Neuronal stem cell (in vitro differentiated cells): ENCODE results near the gene TNIP2.
A peak's percentile ranks its signal among the peaks of the same experiment; 100 is the strongest.

Experiments used
- DNase-seq: peaks from one replicate; pipeline ENCODE4 v3.0.0-alpha.2; 2013; ENCODE audit warnings: low spot score
- H2AFZ ChIP-seq: one replicate; pipeline ENCODE4 v1.6.1; 2013; ENCODE audit warnings: mild to moderate bottlenecking, low read length, inconsistent platforms
- H2AK5ac ChIP-seq: 2 replicates; pipeline ENCODE4 v1.6.1; 2013; ENCODE audit warnings: low read depth, mild to moderate bottlenecking, inconsistent platforms, low read length, moderate library complexity, mixed read lengths
- H2BK120ac ChIP-seq: 2 replicates; pipeline ENCODE4 v1.6.1; 2013; ENCODE audit warnings: low read depth, mild to moderate bottlenecking, inconsistent platforms, low read length, moderate library complexity, mixed read lengths
- H2BK12ac ChIP-seq: one replicate; pipeline ENCODE4 v1.6.1; 2013; ENCODE audit warnings: low read length, inconsistent platforms
- H2BK15ac ChIP-seq: 2 replicates; pipeline ENCODE4 v1.6.1; 2013; ENCODE audit warnings: mild to moderate bottlenecking, low read length, inconsistent platforms, mixed read lengths
- H2BK5ac ChIP-seq: one replicate; pipeline ENCODE4 v1.6.1; 2013; ENCODE audit warnings: inconsistent platforms, mild to moderate bottlenecking, low read length, moderate library complexity
- H3K14ac ChIP-seq: one replicate; pipeline ENCODE4 v1.6.1; 2013; ENCODE audit warnings: low read length, inconsistent platforms
- H3K18ac ChIP-seq: 2 replicates; pipeline ENCODE4 v1.6.1; 2013; ENCODE audit warnings: low read length, inconsistent platforms
- H3K23ac ChIP-seq: 2 replicates; pipeline ENCODE4 v1.6.1; 2013; ENCODE audit warnings: low read depth, mild to moderate bottlenecking, mixed read lengths, low read length, inconsistent platforms; ENCODE audit not compliant: poor library complexity
- H3K27ac ChIP-seq: replicated peaks from 3 replicates; pipeline ENCODE4 v1.5.1; 2013; ENCODE audit warnings: low read length, inconsistent platforms
- H3K27me3 ChIP-seq, 3 experiments: 2 replicates each; pipeline ENCODE4 v1.6.1; 2013; ENCODE audit warnings: low read length in 3 of 3, mild to moderate bottlenecking in 2 of 3, inconsistent platforms in 1 of 3, low read depth in 1 of 3, mixed read lengths in 1 of 3, moderate library complexity in 1 of 3; ENCODE audit not compliant: control insufficient read depth in 3 of 3, insufficient read depth in 3 of 3
- H3K36me3 ChIP-seq, 2 donors: replicated peaks in 1 of 2; 2 replicates each; pipeline ENCODE4 v1.6.1; 2013; ENCODE audit warnings: low read length in 2 of 2; ENCODE audit not compliant: control insufficient read depth in 2 of 2, insufficient read depth in 2 of 2
- H3K4ac ChIP-seq: 2 replicates; pipeline ENCODE4 v1.6.1; 2013; ENCODE audit warnings: inconsistent platforms, mild to moderate bottlenecking, low read length, moderate library complexity
- H3K4me1 ChIP-seq, 2 donors: 1 replicate in 1 of 2; 2 replicates in 1 of 2; pipeline ENCODE4 v1.6.1; 2013; ENCODE audit warnings: low read length in 2 of 2, low read depth in 1 of 2; ENCODE audit not compliant: control insufficient read depth in 2 of 2, insufficient read depth in 1 of 2
- H3K4me2 ChIP-seq: one replicate; pipeline ENCODE4 v1.6.1; 2013; ENCODE audit warnings: mild to moderate bottlenecking, low read length, inconsistent platforms; ENCODE audit not compliant: insufficient read depth, poor library complexity, severe bottlenecking
- H3K4me3 ChIP-seq, 2 donors: 2 replicates each; pipeline ENCODE4 v1.5.1; 2013; ENCODE audit warnings: low read length in 2 of 2, mild to moderate bottlenecking in 2 of 2, inconsistent platforms in 1 of 2, moderate library complexity in 1 of 2
- H3K79me1 ChIP-seq: one replicate; pipeline ENCODE4 v1.6.1; 2013; ENCODE audit warnings: low read depth, mild to moderate bottlenecking, inconsistent platforms, low read length, moderate library complexity
- H3K9ac ChIP-seq: one replicate; pipeline ENCODE4 v1.6.1; 2013; ENCODE audit warnings: mild to moderate bottlenecking, low read depth, low read length, inconsistent platforms; ENCODE audit not compliant: poor library complexity
- H3K9me3 ChIP-seq, 2 donors: replicated peaks in 1 of 2; 2 replicates each; pipeline versions ENCODE3 to v1.6.1; 2013; ENCODE audit warnings: low read length in 2 of 2, mild to moderate bottlenecking in 2 of 2, inconsistent platforms in 1 of 2, low read depth in 1 of 2, mixed read lengths in 1 of 2, moderate library complexity in 1 of 2; ENCODE audit not compliant: control insufficient read depth in 2 of 2, insufficient read depth in 1 of 2
- H4K8ac ChIP-seq: one replicate; pipeline ENCODE4 v1.6.1; 2013; ENCODE audit warnings: low read depth, mild to moderate bottlenecking, inconsistent platforms, low read length, moderate library complexity
- H4K91ac ChIP-seq: one replicate; pipeline ENCODE4 v1.6.1; 2013; ENCODE audit warnings: low read length, low read depth, mild to moderate bottlenecking, inconsistent platforms; ENCODE audit not compliant: poor library complexity
- WGBS, 2 donors: extraction: QIAGEN DNeasy Blood & Tissue Kit; methylation state at CpG; one replicate each; pipeline ENCODE4 v1.1.7; 2013; ENCODE audit warnings: missing lambda C conversion rate in 2 of 2, mixed read lengths in 1 of 2; ENCODE audit not compliant: insufficient read length in 2 of 2, insufficient replicate concordance in 1 of 2; ENCODE audit errors: extremely low coverage in 2 of 2; 5-methylcytosine and 5-hydroxymethylcytosine counted together

TNIP2 gene

DNA sequence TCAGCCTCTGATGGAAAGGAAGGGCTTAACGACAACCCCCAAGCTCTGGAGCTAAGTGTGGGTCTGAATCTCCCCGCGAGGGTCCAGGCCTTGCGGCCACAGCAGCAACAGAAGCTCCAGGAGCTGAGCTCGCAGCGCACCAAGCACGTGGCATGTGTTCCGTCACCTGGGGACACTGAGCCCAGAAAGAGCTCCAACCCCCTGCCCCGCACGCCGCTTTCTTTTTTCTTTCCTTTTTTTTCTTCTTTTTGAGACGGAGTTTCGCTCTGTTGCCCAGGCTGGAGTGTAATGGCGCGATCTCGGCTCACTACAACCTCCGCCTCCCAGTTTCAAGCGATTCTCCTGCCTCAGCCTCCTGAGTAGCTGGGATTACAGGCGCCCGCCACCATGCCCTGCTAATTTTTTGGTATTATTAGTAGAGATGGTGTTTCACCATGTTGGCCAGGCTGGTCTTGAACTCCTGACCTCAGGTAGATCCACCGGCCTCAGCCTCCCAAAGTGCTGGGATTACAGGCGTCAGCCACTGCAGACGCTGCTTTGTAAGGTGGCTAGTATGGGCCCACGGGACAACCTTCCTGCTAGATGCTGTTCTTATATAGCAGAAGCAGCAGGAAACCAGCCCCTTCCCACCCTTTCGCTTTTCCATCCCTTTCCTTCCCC, 685 bp upstream of the TNIP2 start:
- Histone ChIP-seq H3K36me3 (peaks cover 0 to 15% of the 10 kb centered on the region in 2 donors), H3K23ac (no peak overlapping the region), H2BK15ac (peak overlapping the region; percentile 58), H3K18ac (peak overlapping the region; percentile 91), H4K91ac (no peak overlapping the region), H3K79me1 (peaks cover 13% of the 10 kb centered on the region), H3K14ac (peak overlapping the region; percentile 56), H3K27me3 (no peaks in the 10 kb centered on the region), H2BK5ac (no peak overlapping the region), H3K4me2 (peak overlapping the region; percentile 62), H3K4ac (no peak overlapping the region), H3K4me3 (peak overlapping the region; percentile 36 to 65), H3K27ac (peak overlapping the region; percentile 46), H3K4me1 (peaks cover 4 to 10% of the 10 kb centered on the region in 2 donors), H2BK120ac (no peak overlapping the region), H3K9ac (peak overlapping the region; percentile 44), H3K9me3 (no peaks in the 10 kb centered on the region), H2BK12ac (peak overlapping the region; percentile 58), H2AK5ac (no peak overlapping the region), H4K8ac (peak overlapping the region; percentile 65), H2AFZ (peak overlapping the region; percentile 93)
- WGBS, 2 donors: no CpG with 5 or more reads among the region's 25 CpGs
- DNase-seq: no peak

DNA sequence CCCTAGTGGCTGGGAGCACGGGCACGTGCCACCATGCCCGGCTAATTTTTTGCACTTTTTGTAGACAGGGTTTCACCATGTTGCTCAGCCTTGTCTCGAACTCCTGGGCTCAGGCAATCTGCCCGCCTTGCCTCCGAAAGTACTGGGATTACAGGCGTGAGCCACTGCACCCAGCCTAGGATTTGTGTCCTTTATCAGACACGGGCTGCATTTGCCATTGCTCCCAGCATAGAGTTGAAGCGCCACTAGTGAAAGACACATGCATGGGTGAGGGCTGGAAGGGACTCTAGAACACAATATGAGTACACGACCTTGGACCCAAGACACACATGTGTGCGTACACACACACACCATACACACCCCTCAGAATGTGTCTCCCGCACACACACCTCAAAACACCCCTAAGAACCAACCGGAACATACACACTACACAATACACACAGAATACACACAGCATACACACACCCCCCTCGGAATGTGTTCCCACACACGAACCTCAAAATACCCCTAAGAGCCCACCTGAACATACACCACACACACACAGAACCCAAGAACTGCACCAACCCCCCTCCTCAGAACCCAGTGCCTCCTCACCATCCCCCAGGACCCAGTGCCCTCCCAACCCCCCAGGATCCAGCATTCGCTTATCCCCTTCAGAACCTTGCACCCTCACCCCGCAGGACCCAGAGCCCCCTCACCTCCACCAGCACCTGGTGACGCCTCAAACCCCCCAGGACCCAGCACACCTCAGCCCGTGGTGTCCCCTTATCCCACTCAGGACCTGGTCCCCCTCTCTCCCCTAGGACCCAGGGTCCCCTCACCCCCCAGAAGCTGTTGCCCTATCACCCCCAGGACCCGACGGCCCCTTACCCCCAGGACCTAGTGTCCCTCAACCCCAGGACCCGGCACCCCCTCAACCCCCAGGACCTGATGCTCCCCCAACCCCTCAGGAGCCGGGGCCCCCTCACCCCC, 1.0 kb downstream of the TNIP2 start:
- WGBS, 2 donors: no CpG with 5 or more reads among the region's 23 CpGs
- no peak overlapping the region for H2BK15ac ChIP-seq
- peak overlapping the region; percentile 92 to 95 for H3K4me3 ChIP-seq
- peak overlapping the region; percentile 97 for H3K18ac ChIP-seq
- peak overlapping the region; percentile 94 for H2AFZ ChIP-seq
- H3K9me3 ChIP-seq: no peaks in the 10 kb centered on the region
- peak overlapping the region; percentile 52 for H2AK5ac ChIP-seq
- H3K4ac ChIP-seq: no peak overlapping the region
- peaks cover 4 to 10% of the 10 kb centered on the region in 2 donors for H3K4me1 ChIP-seq
- H2BK5ac ChIP-seq: peak overlapping the region; percentile 75
- H3K23ac ChIP-seq: peak overlapping the region; percentile 49
- H3K27me3 ChIP-seq: no peaks in the 10 kb centered on the region
- no peak for DNase-seq
- peak overlapping the region; percentile 71 for H3K14ac ChIP-seq
- peaks cover 18% of the 10 kb centered on the region for H3K79me1 ChIP-seq
- no peak overlapping the region for H2BK12ac ChIP-seq
- no peak overlapping the region for H4K8ac ChIP-seq
- H3K27ac ChIP-seq: no peak overlapping the region
- H4K91ac ChIP-seq: no peak overlapping the region
- no peak overlapping the region for H2BK120ac ChIP-seq
- peaks cover 0 to 15% of the 10 kb centered on the region in 2 donors for H3K36me3 ChIP-seq
- peak overlapping the region; percentile 95 for H3K9ac ChIP-seq
- peak overlapping the region; percentile 73 for H3K4me2 ChIP-seq

DNA sequence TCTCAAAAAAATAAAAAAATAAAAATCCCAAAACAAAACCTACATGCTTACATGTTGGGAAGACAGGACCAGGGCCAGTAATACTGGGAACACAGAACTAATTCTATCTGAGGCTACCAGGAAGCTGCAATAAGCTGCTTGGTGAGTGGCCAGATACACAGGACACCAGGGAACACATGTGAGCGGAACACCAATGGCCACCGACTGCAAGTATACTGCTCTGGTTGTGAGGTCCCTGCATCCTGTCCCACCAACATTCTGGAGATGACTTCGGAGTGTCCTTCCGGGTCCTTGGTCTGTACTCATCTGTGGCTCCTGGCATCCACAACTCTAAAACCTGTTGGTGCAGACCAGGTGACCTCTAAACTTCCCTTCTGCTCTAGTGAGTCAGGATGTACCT, 2.7 kb downstream of the TNIP2 start:
- Histone ChIP-seq H3K4ac (no peak overlapping the region), H3K4me1 (peaks cover 4 to 10% of the 10 kb centered on the region in 2 donors), H2BK15ac (no peak overlapping the region), H3K79me1 (peaks cover 18% of the 10 kb centered on the region), H3K18ac (no peak overlapping the region), H3K23ac (no peak overlapping the region), H4K8ac (no peak overlapping the region), H3K4me3 (no peak overlapping the region), H3K4me2 (no peak overlapping the region), H2AK5ac (no peak overlapping the region), H2BK5ac (no peak overlapping the region), H2BK120ac (no peak overlapping the region), H2AFZ (no peak overlapping the region), H3K36me3 (peaks cover 0 to 18% of the 10 kb centered on the region in 2 donors), H3K27ac (no peak overlapping the region), H3K9me3 (no peaks in the 10 kb centered on the region), H3K14ac (no peak overlapping the region), H3K27me3 (no peaks in the 10 kb centered on the region), H4K91ac (no peak overlapping the region), H3K9ac (no peak overlapping the region), H2BK12ac (no peak overlapping the region)
- no peak for DNase-seq
- WGBS, 2 donors: no CpG with 5 or more reads among the region's 4 CpGs
